Activated T-cell treated with anti-CD3 and anti-CD28 coated beads for 48 hours (primary cell): ENCODE data around the gene EHMT1.
A peak's percentile ranks its signal among the peaks of the same experiment; 100 is the strongest.
"Not testable (repeated sequence)": the region's sequence is repeated elsewhere in the genome, so short reads cannot be mapped to it uniquely, and the experiment has no call there.

ENCODE experiments used
- DNase-seq: peaks from one replicate; pipeline ENCODE4 v3.0.0-alpha.2; 2020; ENCODE audit warnings: low read depth

EHMT1 gene

GRCh38 chr9:137720571-137721110, 101.8 kb downstream of the EHMT1 start:
- no peak for DNase-seq

GRCh38 chr9:137721479-137721878, 102.7 kb downstream of the EHMT1 start:
- DNase-seq, result peak; percentile 19

- no peak for DNase-seq
Observed at GRCh38 chr9:137721899-137722298, 103.1 kb downstream of the EHMT1 start.

- no peak for DNase-seq
Observed at GRCh38 chr9:137722481-137722880, 103.7 kb downstream of the EHMT1 start.

- not testable (repeated sequence) for DNase-seq
Observed at GRCh38 chr9:137723356-137723755, 104.6 kb downstream of the EHMT1 start.

GRCh38 chr9:137723783-137724445, 105.1 kb downstream of the EHMT1 start:
- no peak for DNase-seq

- no peak for DNase-seq
Observed at GRCh38 chr9:137724818-137725240, 106.0 kb downstream of the EHMT1 start.

- DNase-seq, result no peak
Observed at GRCh38 chr9:137725598-137725997, 106.8 kb downstream of the EHMT1 start.

- not testable (repeated sequence) for DNase-seq
Observed at GRCh38 chr9:137726336-137726735, 107.5 kb downstream of the EHMT1 start.

GRCh38 chr9:137726764-137727163, 108.0 kb downstream of the EHMT1 start:
- no peak for DNase-seq

- DNase-seq, result no peak
Observed at GRCh38 chr9:137727716-137728115, 108.9 kb downstream of the EHMT1 start.

GRCh38 chr9:137728444-137729311, 109.9 kb downstream of the EHMT1 start:
- no peak for DNase-seq

GRCh38 chr9:137731216-137731946, 112.6 kb downstream of the EHMT1 start:
- DNase-seq, result no peak

GRCh38 chr9:137731947-137732813, 113.4 kb downstream of the EHMT1 start:
- DNase-seq, result no peak

GRCh38 chr9:137733429-137733828, 114.6 kb downstream of the EHMT1 start:
- no peak for DNase-seq

GRCh38 chr9:137734181-137734580, 115.4 kb downstream of the EHMT1 start:
- DNase-seq, result no peak

GRCh38 chr9:137738182-137738696, 119.4 kb downstream of the EHMT1 start:
- DNase-seq, result not testable (repeated sequence)

GRCh38 chr9:137738703-137739102, 119.9 kb downstream of the EHMT1 start:
- DNase-seq, result no peak

- no peak for DNase-seq
Observed at GRCh38 chr9:137739371-137740309, 120.8 kb downstream of the EHMT1 start.

GRCh38 chr9:137740312-137740711, 121.5 kb downstream of the EHMT1 start:
- no peak for DNase-seq
